Measurements from ENCODE around the gene SERPIND1.

SERPIND1 gene

GRCh38 chr22:20793748-20794649, 20.1 kb downstream of the SERPIND1 start:
- DNase-seq = no peak

GRCh38 chr22:20794650-20795413, 20.9 kb downstream of the SERPIND1 start:
- DNase-seq = no peak

- DNase-seq = no peak
Observed at GRCh38 chr22:20796731-20797130, 22.8 kb downstream of the SERPIND1 start.

- DNase-seq = no peak
Observed at GRCh38 chr22:20798218-20798617, 24.3 kb downstream of the SERPIND1 start.

GRCh38 chr22:20798974-20799373, 25.1 kb downstream of the SERPIND1 start:
- DNase-seq = no peak

- DNase-seq = no peak
Observed at GRCh38 chr22:20799449-20799848, 25.5 kb downstream of the SERPIND1 start.

- no peak for DNase-seq
Observed at GRCh38 chr22:20802452-20802851, 28.5 kb downstream of the SERPIND1 start.

- no peak for DNase-seq
Observed at GRCh38 chr22:20802922-20803553, 29.1 kb downstream of the SERPIND1 start.

- DNase-seq = no peak
Observed at GRCh38 chr22:20803696-20804324, 29.9 kb downstream of the SERPIND1 start.

- no peak for DNase-seq
Observed at GRCh38 chr22:20804650-20805049, 30.7 kb downstream of the SERPIND1 start.

GRCh38 chr22:20805972-20806471, 32.1 kb downstream of the SERPIND1 start:
- no peak for DNase-seq

GRCh38 chr22:20807315-20807752, 33.4 kb downstream of the SERPIND1 start:
- DNase-seq = no peak

GRCh38 chr22:20808844-20809243, 34.9 kb downstream of the SERPIND1 start:
- DNase-seq = no peak

- no peak for DNase-seq
Observed at GRCh38 chr22:20809538-20810185, 35.7 kb downstream of the SERPIND1 start.

- no peak for DNase-seq
Observed at GRCh38 chr22:20810645-20811044, 36.7 kb downstream of the SERPIND1 start.

- DNase-seq = no peak
Observed at GRCh38 chr22:20811171-20811570, 37.3 kb downstream of the SERPIND1 start.

GRCh38 chr22:20811971-20812660, 38.2 kb downstream of the SERPIND1 start:
- DNase-seq = no peak

GRCh38 chr22:20813056-20813455, 39.1 kb downstream of the SERPIND1 start:
- no peak for DNase-seq

- DNase-seq = no peak
Observed at GRCh38 chr22:20814221-20814808, 40.4 kb downstream of the SERPIND1 start.

- no peak for DNase-seq
Observed at GRCh38 chr22:20815477-20816050, 41.7 kb downstream of the SERPIND1 start.

- DNase-seq = no peak
Observed at GRCh38 chr22:20816559-20816958, 42.6 kb downstream of the SERPIND1 start.

Measured in NCI-H1436 (cell line).